GM19438 (cell line): ENCODE measurements around the gene INHBE.
A peak's percentile ranks its signal among the peaks of the same experiment; 100 is the strongest.

ENCODE experiments used
- ATAC-seq: cut with Tn5 transposase; IDR thresholded peaks from one replicate; pipeline ENCODE4 v1.9.1; 2021; ENCODE audit warnings: low read depth; ENCODE audit not compliant: unreplicated experiment

INHBE gene

GRCh38 chr12:57473886-57474285 is 18.8 kb downstream of the INHBE start:
- no peak for ATAC-seq

- no peak for ATAC-seq
Observed at GRCh38 chr12:57474430-57474829, 19.3 kb downstream of the INHBE start.

DNA sequence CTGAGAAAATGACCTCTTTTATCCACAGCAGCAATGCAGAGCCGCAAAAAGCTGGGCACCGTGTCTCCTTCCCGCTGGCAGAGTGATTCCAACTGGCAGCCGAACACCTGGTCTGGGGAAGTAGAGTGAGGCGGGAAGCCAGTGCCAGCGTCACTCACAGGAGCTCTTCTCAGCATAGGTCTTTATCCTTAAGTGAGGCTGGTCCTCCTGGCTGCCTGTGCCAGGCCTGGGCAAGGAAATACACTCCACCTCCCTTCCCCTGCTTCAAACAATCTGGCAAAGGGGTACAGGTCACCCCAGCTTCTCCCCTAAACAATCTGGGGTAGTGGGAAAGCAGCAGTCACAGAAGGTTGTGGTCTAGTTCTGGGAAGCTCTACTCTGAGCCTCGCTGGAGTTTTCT is 19.8 kb downstream of the INHBE start:
- ATAC-seq, result no peak

GRCh38 chr12:57475271-57476161 is 20.4 kb downstream of the INHBE start:
- ATAC-seq, result no peak

GRCh38 chr12:57476162-57476992 is 21.3 kb downstream of the INHBE start:
- no peak for ATAC-seq

GRCh38 chr12:57476993-57477709 is 22.0 kb downstream of the INHBE start:
- ATAC-seq, result no peak

- ATAC-seq, result no peak
Observed at GRCh38 chr12:57477710-57478681, 22.9 kb downstream of the INHBE start.

GRCh38 chr12:57479043-57479375 is 23.9 kb downstream of the INHBE start:
- no peak for ATAC-seq

DNA sequence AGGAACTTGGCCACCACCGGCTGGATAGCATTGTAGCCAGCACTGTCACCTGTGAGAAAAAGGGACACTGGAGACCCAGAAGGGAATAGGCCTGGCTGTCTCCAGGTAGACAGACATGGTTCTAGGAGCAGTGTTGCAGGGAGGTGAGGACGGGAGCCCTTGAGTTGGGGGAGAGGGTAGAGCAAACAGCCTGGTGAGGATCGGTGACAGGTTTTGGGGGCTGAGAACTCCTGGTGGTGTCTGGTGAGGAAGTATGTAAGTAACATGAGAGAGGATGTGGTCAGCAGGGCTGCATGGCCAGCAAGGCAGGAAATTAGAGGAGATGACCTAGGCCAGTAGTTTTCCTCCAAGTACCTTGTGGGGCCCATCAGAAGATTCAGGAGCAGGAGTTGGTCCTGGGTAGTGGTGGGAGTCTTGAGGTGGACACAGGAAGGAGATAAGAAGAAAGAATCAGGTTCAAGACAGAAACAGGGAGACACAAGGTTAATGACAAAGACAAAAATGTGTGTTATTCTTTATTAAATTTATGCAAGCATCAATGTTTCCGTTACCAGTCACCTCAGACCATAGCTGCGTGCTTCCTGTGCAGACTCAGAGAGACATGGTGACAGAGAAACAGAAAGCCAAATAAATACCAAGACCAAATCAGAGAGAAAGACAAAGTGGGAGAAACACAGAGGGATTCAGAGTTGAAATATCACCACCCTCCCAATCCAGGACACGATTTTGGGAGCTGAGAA is 24.4 kb downstream of the INHBE start, which contains the start of gene ARHGAP9:
Gene ARHGAP9 (minus strand): TSS at position 491 of the 740 bp plus-strand sequence. CDS start 460 bp downstream, at position 31.
- peak; percentile 43 for ATAC-seq

- no peak for ATAC-seq
Observed at GRCh38 chr12:57481671-57482070, 26.6 kb downstream of the INHBE start.

- no peak for ATAC-seq
Observed at GRCh38 chr12:57483466-57483865, 28.4 kb downstream of the INHBE start.

GRCh38 chr12:57485695-57486094 is 30.6 kb downstream of the INHBE start:
- no peak for ATAC-seq

DNA sequence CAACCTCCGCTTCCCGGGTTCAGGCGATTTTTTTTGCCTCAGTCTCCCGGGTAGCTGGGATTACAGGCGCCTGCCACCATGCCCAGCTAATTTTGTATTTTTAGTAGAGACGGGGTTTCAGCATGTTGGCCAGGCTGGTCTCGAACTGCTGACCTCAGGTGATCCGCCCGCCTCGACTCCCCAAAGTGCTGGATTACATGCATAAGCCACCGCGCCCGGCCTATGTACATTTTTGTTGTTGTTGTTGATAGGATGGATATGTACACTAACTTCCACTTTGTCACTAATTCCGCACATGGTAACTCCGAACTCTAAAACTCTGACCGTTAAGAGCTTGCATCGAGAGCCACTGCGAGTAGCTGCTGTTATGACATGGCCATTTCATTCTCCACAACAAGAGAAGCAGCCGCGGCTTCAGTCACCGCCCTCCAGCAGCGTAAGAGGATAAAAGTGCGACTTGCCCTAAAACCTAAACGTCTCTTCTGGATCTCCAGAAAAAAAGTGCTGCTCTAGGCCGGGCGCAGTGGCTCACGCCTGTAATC is 32.0 kb downstream of the INHBE start:
- no peak for ATAC-seq

DNA sequence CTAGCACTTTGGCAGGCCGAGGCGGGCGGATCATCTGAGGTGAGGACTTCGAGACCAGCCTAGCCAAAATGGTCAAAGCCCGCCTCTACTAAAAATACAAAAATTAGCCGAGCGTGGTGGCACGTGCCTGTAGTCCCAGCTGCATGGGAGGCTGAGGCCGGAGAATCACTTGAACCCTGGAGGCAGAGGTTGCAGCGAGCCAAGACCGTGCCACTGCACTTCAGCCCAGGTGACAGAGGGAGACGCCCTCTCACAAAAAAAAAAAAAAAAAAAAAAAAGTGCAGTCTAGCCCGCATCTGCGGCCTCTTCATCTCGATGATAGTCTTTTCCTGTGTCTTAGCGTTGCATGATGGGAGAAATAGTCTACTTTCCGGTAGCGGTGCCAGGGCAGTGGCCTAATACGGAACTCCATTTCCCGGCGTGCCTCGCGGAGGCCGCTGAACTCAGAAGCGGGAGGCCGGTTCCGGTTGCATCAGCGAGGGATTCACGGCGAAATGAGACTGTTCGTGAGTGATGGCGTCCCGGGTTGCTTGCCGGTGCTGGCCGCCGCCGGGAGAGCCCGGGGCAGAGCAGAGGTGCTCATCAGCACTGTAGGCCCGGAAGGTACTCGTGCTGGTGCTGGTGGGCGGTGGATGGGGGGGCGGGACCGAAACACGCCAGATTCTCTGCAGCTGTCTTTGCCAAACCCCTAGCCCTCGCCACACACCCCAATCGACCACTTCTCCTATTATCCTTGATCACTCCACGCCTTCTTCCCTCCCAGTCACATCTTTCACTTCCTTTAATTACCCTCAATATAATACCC is 32.7 kb downstream of the INHBE start, which contains the start of gene MARS1:
Gene MARS1 (plus strand): TSS at position 472 of the 805 bp plus-strand sequence. CDS start 23 bp downstream, at position 495.
- ATAC-seq, result peak; percentile 97

DNA sequence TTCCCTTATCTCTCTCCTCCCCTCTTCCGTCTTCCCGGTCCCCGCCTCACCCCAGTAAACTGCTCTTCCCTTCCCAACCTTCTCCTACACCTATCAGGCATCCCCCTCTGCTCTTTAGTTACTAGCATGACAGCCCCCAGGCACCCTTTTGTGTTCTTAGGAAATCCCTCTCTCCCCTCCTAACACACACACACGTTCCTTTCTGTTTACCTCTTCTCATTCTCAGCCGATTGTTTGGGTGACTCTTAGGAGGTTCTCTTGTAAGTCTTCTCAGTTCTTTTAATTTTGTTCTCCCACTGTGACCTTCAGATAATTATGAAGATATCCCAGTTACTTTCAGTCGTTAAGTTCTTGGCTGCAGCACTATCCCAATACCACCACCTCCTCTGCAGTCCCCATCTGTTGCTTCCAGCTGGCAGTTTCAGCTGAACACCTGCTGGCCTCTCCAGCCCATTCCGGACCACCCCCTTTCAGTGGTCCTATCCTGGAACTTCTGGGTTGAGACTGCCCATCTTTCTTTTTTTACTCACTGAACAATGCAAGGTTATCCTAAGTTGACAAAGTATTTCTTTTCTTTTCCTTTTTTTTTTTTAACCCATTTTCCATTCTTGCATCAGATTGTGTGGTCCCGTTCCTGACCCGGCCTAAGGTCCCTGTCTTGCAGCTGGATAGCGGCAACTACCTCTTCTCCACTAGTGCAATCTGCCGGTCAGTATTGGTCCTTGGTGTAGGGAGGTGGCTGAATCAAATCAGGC is 33.5 kb downstream of the INHBE start:
- no peak for ATAC-seq

GRCh38 chr12:57489157-57489641 is 34.1 kb downstream of the INHBE start:
- no peak for ATAC-seq

GRCh38 chr12:57490126-57490525 is 35.0 kb downstream of the INHBE start:
- ATAC-seq, result no peak
